Thoracic aorta (tissue), 2 donors: Measurements from ENCODE around the gene MMADHC. TPM values are rescaled to one million over a fixed set of nuclear protein-coding genes. Genes with fewer than 3 reads are reported as not detected.

Experiments
- ATAC-seq: fragments of 150-250 bp; one replicate; pipeline ENCODE4 v1.8.0; 2017; ENCODE audit warnings: low read depth; ENCODE audit not compliant: insufficient number of reproducible peaks, low FRiP score
- DNase-seq: peaks from one replicate; pipeline ENCODE4 v3.0.0-alpha.2; 2020; ENCODE audit warnings: low spot score
- H3K27ac ChIP-seq, 2 donors: fragments of 200-600 bp; sonication (generic); 1 replicate in 1 of 2; 2 replicates in 1 of 2; pipeline ENCODE4 v1.5.1; 2016; ENCODE audit warnings: mild to moderate bottlenecking in 2 of 2, moderate library complexity in 2 of 2
- H3K27me3 ChIP-seq: fragments of 200-600 bp; sonication (generic); replicated peaks from 2 replicates; pipeline ENCODE4 v1.6.0; 2016; ENCODE audit warnings: mild to moderate bottlenecking; ENCODE audit not compliant: insufficient read depth
- H3K36me3 ChIP-seq: fragments of 200-600 bp; sonication (generic); one replicate; pipeline ENCODE4 v1.5.1; 2016
- H3K4me1 ChIP-seq, 2 donors: fragments of 200-600 bp; sonication (generic); 1 replicate in 1 of 2; 2 replicates in 1 of 2; pipeline versions ENCODE4 v1.5.1 to v1.6.0; 2016; ENCODE audit warnings: low read depth in 2 of 2, mild to moderate bottlenecking in 1 of 2; ENCODE audit not compliant: control insufficient read depth in 1 of 2
- H3K4me3 ChIP-seq: fragments of 200-600 bp; sonication (generic); 2 replicates; pipeline ENCODE4 v1.5.1; 2016; ENCODE audit warnings: mild to moderate bottlenecking
- H3K9me3 ChIP-seq: fragments of 200-600 bp; sonication (generic); 2 replicates; pipeline ENCODE4 v1.5.1; 2016
- total RNA-seq, 2 donors: library from RNA; depleted of rRNA; stranded (reverse); fragments of >200 nt; gene quantifications; one replicate each; pipeline versions ENCODE4 v1.1.0 to v1.2.3, GENCODE V29; 2016
- TF ChIP-seq, protein P1 (sequence below): fragments of 200-600 bp; sonication (generic); IDR thresholded peaks from one replicate; pipeline ENCODE4 v1.5.1; 2019; ENCODE audit warnings: antibody characterized with exemption

MMADHC gene
- total RNA-seq, result 100 to 1,000 TPM in 1 of 2 donors, 10 to 100 TPM in 1; 62.2 to 280 TPM

GRCh38 chr2:149587220-149587949, at the start of gene MMADHC:
TSS of gene MMADHC (minus strand) at chr2:149587775. CDS start at chr2:149587097, 678 bp downstream.
- peak within 1 kb of the TSS; percentile 87 for H3K4me3 ChIP-seq
- no peaks in the 10 kb centered on the region for H3K9me3 ChIP-seq
- peaks cover 33 to 37% of the 10 kb centered on the region in 2 donors for H3K4me1 ChIP-seq
- peak; percentile 88 for ATAC-seq
- peak within 1 kb of the TSS; percentile 94 to 95 for H3K27ac ChIP-seq
- TF ChIP-seq, protein P1, sequence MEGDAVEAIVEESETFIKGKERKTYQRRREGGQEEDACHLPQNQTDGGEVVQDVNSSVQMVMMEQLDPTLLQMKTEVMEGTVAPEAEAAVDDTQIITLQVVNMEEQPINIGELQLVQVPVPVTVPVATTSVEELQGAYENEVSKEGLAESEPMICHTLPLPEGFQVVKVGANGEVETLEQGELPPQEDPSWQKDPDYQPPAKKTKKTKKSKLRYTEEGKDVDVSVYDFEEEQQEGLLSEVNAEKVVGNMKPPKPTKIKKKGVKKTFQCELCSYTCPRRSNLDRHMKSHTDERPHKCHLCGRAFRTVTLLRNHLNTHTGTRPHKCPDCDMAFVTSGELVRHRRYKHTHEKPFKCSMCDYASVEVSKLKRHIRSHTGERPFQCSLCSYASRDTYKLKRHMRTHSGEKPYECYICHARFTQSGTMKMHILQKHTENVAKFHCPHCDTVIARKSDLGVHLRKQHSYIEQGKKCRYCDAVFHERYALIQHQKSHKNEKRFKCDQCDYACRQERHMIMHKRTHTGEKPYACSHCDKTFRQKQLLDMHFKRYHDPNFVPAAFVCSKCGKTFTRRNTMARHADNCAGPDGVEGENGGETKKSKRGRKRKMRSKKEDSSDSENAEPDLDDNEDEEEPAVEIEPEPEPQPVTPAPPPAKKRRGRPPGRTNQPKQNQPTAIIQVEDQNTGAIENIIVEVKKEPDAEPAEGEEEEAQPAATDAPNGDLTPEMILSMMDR, result no peak
- no peaks in the 10 kb centered on the region for H3K36me3 ChIP-seq
- no peaks in the 10 kb centered on the region for H3K27me3 ChIP-seq
- peak; percentile 72 for DNase-seq

- ATAC-seq, result no peak
- Histone ChIP-seq H3K27ac (no peak overlapping the region), H3K4me3 (no peak overlapping the region), H3K9me3 (no peaks in the 10 kb centered on the region), H3K36me3 (no peaks in the 10 kb centered on the region), H3K27me3 (no peaks in the 10 kb centered on the region), H3K4me1 (no peaks in the 10 kb centered on the region)
- TF ChIP-seq, protein P1, result no peak
- DNase-seq, result no peak
These were observed 46.5 kb upstream of the MMADHC start for GRCh38 chr2:149634103-149634502.

DNA sequence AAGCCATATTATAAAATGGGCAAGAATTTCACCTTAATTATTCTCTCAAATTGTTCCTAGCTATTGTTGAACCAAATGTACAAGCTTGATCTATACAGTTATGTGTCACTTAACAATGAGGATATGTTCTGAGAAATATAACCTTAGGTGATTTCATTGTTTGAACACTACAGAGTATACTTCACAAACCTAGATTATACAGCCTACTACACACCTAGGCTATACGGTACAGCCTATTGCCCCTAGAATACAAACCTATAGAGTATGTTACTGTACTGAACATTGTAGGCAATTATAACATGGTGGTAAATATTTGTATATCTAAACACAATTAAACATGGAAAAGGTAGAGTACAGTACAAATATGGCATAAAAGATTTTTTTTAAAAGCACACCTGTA, 42.9 kb upstream of the MMADHC start:
- TF ChIP-seq, protein P1, result no peak
- no peaks in the 10 kb centered on the region for H3K4me1 ChIP-seq
- H3K9me3 ChIP-seq, result no peaks in the 10 kb centered on the region
- H3K4me3 ChIP-seq, result no peak overlapping the region
- ATAC-seq (no peak), DNase-seq (no peak)
- H3K36me3 ChIP-seq, result no peaks in the 10 kb centered on the region
- no peaks in the 10 kb centered on the region for H3K27me3 ChIP-seq
- H3K27ac ChIP-seq, result no peak overlapping the region

DNA sequence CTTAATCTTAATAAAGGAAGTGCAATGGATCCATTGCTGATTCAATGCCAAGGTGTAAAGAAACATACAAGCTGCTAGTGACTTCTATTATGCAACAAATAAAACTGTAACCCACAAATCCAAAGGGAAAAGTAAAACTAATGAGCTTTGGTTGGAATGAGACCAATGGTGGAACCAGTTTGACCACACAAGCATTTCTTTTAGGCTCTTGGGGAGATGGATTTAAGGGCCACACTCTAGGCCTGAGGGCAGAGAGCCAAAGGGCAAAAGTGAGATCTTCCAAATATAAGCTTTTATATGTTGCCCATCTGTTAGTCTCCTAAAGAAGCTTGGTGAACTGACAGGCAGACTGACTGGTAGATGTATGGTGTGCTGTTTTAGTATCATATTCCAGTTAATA, 41.5 kb upstream of the MMADHC start:
- H3K4me3 ChIP-seq, result no peak overlapping the region
- H3K27me3 ChIP-seq, result no peaks in the 10 kb centered on the region
- no peak for ATAC-seq
- DNase-seq, result no peak
- H3K36me3 ChIP-seq, result no peaks in the 10 kb centered on the region
- H3K27ac ChIP-seq, result no peak overlapping the region
- TF ChIP-seq, protein P1, result no peak
- H3K4me1 ChIP-seq, result no peaks in the 10 kb centered on the region
- H3K9me3 ChIP-seq, result no peaks in the 10 kb centered on the region

DNA sequence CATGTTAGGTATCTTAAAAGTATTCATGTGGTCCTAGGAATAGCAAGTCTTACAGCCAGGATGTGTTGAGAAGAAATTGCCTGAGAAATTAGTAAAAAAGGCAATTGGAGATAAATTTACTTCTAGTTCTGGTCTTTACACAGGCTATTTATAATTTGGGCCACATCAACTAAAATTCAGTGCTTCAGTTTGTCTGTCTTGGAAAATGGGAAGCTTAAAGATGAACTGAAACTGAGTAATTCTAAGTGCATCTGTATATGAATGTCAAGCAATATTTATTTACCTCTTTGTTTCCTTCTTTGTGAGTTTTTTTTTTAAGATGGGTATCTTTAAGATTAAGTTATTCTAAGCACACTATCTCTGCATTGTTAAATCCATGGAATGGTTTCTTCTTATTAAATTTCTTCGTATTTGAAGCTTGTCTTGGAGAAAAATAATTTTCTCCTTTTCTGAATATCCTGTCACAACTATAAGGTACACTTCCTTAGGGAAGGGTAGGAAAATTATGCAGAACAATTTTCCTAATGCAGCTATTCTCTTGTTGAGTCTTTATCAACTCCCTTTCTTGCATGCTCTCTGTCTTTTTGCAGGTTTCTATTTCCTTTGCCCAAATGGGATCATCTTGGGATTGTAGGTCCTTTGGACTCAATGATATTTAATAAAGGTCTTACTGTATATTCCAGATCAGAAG, 39.7 kb upstream of the MMADHC start:
- no peak overlapping the region for H3K4me3 ChIP-seq
- DNase-seq (no peak), ATAC-seq (no peak)
- no peaks in the 10 kb centered on the region for H3K36me3 ChIP-seq
- no peaks in the 10 kb centered on the region for H3K9me3 ChIP-seq
- H3K27ac ChIP-seq, result no peak overlapping the region
- no peaks in the 10 kb centered on the region for H3K27me3 ChIP-seq
- TF ChIP-seq, protein P1, result no peak
- peaks cover 0 to 3% of the 10 kb centered on the region in 2 donors for H3K4me1 ChIP-seq
